ENCODE data around the gene BRMS1.

DNA sequence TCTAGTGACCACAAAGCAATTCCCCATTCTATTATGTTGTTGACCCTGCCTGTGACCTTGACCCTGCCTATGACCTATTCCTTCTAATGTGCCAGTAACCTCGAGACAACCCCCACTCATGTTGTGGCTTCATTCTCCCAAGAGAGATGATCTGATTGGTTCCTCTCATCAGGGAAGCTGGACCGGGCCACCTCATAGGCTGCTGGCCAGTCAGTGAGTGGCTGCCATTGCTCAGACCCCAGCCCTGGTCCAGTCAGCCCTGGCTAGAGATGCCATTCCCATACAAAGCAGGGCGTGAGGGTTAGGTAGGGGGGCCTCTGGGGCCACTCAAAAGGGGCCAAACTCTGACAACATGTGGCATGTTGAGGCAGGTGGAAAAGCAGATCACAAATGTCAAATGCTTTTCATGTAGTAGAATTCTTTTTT lies 14.8 kb upstream of the BRMS1 start:
- TF ChIP-seq CTCF (IDR thresholded peaks at IDR 0.05; ENCODE audit: low read length), result no peak
- TF ChIP-seq EZH2 (IDR thresholded peaks at IDR 0.05; ENCODE audit: borderline replicate concordance, low read length), result no peak
